ENCODE data around the gene CDC42BPA. TPM values are rescaled to one million over a fixed set of nuclear protein-coding genes. Genes with fewer than 3 reads are reported as not detected.

The CDC42BPA gene
- total RNA-seq, 1 experiment from 2014 or later, result 32.0 TPM

DNA sequence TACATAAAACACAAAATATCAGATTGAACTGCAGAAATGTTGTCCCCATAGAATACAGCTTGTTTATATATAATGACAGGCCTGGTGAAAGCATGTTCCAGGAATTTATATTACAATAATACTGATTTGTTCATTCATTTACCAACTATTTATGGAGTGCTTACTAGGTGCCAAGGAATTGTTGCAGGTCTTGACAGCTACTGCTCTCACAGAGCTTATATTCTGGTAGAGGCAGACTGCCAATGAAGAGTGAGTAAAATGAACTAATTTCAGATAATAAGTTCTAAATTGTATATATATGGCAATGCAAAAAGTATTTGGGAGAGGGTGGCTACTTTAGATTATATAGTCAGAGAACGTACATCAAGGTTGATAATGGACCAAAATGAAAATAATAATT lies 226.2 kb downstream of the CDC42BPA start:
- Histone ChIP-seq H2AFZ (ENCODE audit: low read length) (no peak overlapping the region), H3K4me1 (ENCODE audit: insufficient read depth, low read length) (peaks cover 24% of the 10 kb centered on the region), H3K79me2 (ENCODE audit: low read length) (no peaks in the 10 kb centered on the region), H3K9me2 (replicated peaks; ENCODE audit: low read length) (no peaks in the 10 kb centered on the region), H3K4me2 (ENCODE audit: low read length) (no peak overlapping the region), H3K36me3 (ENCODE audit: low read depth, low read length) (peaks cover 6% of the 10 kb centered on the region), H4K20me1 (ENCODE audit: low read length) (no peaks in the 10 kb centered on the region), H3K27me3 (ENCODE audit: low read length) (no peaks in the 10 kb centered on the region), H3K9me3 (ENCODE audit: low read length) (no peaks in the 10 kb centered on the region), H3K27ac (ENCODE audit: low read length) (no peak overlapping the region), H3F3A (ENCODE audit: low read length, unreplicated experiment) (peaks cover 5% of the 10 kb centered on the region), H3K4me3 (ENCODE audit: low read length) (no peak overlapping the region), H3K9ac (ENCODE audit: low read length) (no peak overlapping the region)
- TF ChIP-seq CTCF (conservative IDR thresholded peaks at IDR 0.05; ENCODE audit: low read depth, low read length), result no peak
- TF ChIP-seq EZH2 (IDR thresholded peaks at IDR 0.05; ENCODE audit: low read length, unreplicated experiment), result no peak
- TF ChIP-seq EZH2phosphoT487 (IDR thresholded peaks at IDR 0.05; ENCODE audit: borderline replicate concordance, low read length), result no peak
- no peak for DNase-seq
- ChIA-PET POLR2A (ENCODE audit: unreplicated experiment) (no interaction called here), CTCF (no interaction called here)
- BruUV-seq (replicated peaks), result no TSS peak
- no peak for ATAC-seq
- intact Hi-C loops (cut with micrococcal nuclease), result loop anchor here (5.0 to 10.0 kb wide), 2 partner anchors 147 to 225 kb away; partner anchors contain the start of gene COQ8A

GRCh38 chr1:227086636-227087035 lies 231.7 kb downstream of the CDC42BPA start:
- ATAC-seq, result no peak

More at GRCh38 chr1:227086636-227087035, 231.7 kb downstream of the CDC42BPA start:
- intact Hi-C loops (cut with micrococcal nuclease), result no loop called here
- ChIA-PET CTCF (no interaction called here), POLR2A (ENCODE audit: unreplicated experiment) (no interaction called here)
- H3K9me2 ChIP-seq (replicated peaks; ENCODE audit: low read length), result no peaks in the 10 kb centered on the region
- no peak overlapping the region for H3K9ac ChIP-seq (ENCODE audit: low read length)
- H3K4me1 ChIP-seq (ENCODE audit: insufficient read depth, low read length), result 0 out of 2 replicates have a peak, but pooled peaks cover 5% of the 10 kb centered on the region
- H3K36me3 ChIP-seq (ENCODE audit: low read depth, low read length), result peaks cover 6% of the 10 kb centered on the region
- no TSS peak for BruUV-seq (replicated peaks)
- no peak for TF ChIP-seq EZH2 (IDR thresholded peaks at IDR 0.05; ENCODE audit: low read length, unreplicated experiment)
- no peak for TF ChIP-seq CTCF (conservative IDR thresholded peaks at IDR 0.05; ENCODE audit: low read depth, low read length)
- TF ChIP-seq EZH2phosphoT487 (IDR thresholded peaks at IDR 0.05; ENCODE audit: borderline replicate concordance, low read length), result no peak
- no peaks in the 10 kb centered on the region for H4K20me1 ChIP-seq (ENCODE audit: low read length)
- peak; percentile 39 for DNase-seq
- H3K9me3 ChIP-seq (ENCODE audit: low read length), result no peaks in the 10 kb centered on the region
- H3K27me3 ChIP-seq (ENCODE audit: low read length), result no peaks in the 10 kb centered on the region
- H3K4me3 ChIP-seq (ENCODE audit: low read length), result no peak overlapping the region
- no peak overlapping the region for H2AFZ ChIP-seq (ENCODE audit: low read length)
- no peaks in the 10 kb centered on the region for H3F3A ChIP-seq (ENCODE audit: low read length, unreplicated experiment)
- H3K27ac ChIP-seq (ENCODE audit: low read length), result no peak overlapping the region
- H3K4me2 ChIP-seq (ENCODE audit: low read length), result no peak overlapping the region
- no peaks in the 10 kb centered on the region for H3K79me2 ChIP-seq (ENCODE audit: low read length)
